Tibial artery (tissue), 4 donors: ENCODE results near the gene SUSD2.
"Not testable (repeated sequence)": the region's sequence is repeated elsewhere in the genome, so short reads cannot be mapped to it uniquely, and the experiment has no call there.

ENCODE experiments used
- DNase-seq, 2 donors: peaks; one replicate each; pipeline ENCODE4 v3.0.0-alpha.2; 2019
- H3K27ac ChIP-seq, 2 donors: fragments of 200-600 bp; sonication (generic) in 1 of 2; 1 replicate in 1 of 2; 2 replicates in 1 of 2; pipeline ENCODE4 v1.5.1; 2018 to 2019; ENCODE audit warnings: mild to moderate bottlenecking in 1 of 2
- H3K27me3 ChIP-seq, 2 donors: fragments of 200-600 bp; sonication (generic) in 1 of 2; one replicate each; pipeline versions ENCODE4 v1.5.1 to v1.6.0; 2016 to 2019
- H3K36me3 ChIP-seq, 3 donors: fragments of 200-600 bp; sonication (generic) in 2 of 3; one replicate each; pipeline ENCODE4 v1.5.1; 2016 to 2019; ENCODE audit warnings: mild to moderate bottlenecking in 2 of 3
- H3K4me1 ChIP-seq, 4 donors: fragments of 200-600 bp; sonication (generic) in 2 of 4; 1 replicate in 3 of 4; 2 replicates in 1 of 4; pipeline ENCODE4 v1.5.1; 2016 to 2019
- H3K4me3 ChIP-seq, 2 donors: fragments of 200-600 bp; sonication (generic) in 1 of 2; 1 replicate in 1 of 2; 2 replicates in 1 of 2; pipeline ENCODE4 v1.5.1; 2018 to 2019; ENCODE audit warnings: mild to moderate bottlenecking in 2 of 2
- H3K9me3 ChIP-seq, 3 donors: fragments of 200-600 bp; sonication (generic) in 1 of 3; one replicate each; pipeline ENCODE4 v1.5.1; 2016 to 2019
- intact Hi-C: fragments of 100-400 bp; cut with DNase I; formaldehyde crosslinking; loops from one replicate; pipeline ENCODE4 v1.15.0; 2023; ENCODE audit warnings: low total_unique reads
- TF ChIP-seq, protein P1 (sequence below), 2 experiments: fragments of 200-600 bp in 1 of 2; fragments of 450-650 bp in 1 of 2; IDR thresholded peaks; one replicate each; pipeline ENCODE4 v1.5.1; 2017 to 2019; ENCODE audit warnings: antibody characterized with exemption in 2 of 2, mild to moderate bottlenecking in 1 of 2, moderate library complexity in 1 of 2

Gene SUSD2

DNA sequence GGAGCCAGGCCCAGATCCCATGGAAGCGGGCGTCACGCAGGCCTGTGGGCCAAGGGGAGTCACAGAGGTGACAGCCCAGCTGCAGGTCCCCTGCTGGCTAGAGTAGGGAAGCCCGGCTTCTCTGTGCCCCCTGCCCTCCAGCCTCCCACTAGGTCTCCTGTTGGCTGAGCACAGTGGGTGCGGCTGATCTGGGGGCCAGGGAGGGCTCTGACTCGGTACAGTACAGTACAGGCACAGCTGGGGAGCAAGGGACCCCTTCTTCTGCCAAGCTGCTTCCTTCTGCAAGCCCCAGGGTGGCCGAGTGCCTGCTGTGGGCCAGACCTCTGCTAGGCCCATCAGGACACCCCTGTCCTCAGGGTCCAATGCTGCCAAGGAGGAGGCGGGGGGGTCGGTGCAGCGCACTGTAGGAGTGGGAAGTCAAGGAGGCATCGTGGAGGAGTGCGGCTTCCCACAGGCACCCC, 10.1 kb downstream of the SUSD2 start:
- TF ChIP-seq, protein P1, sequence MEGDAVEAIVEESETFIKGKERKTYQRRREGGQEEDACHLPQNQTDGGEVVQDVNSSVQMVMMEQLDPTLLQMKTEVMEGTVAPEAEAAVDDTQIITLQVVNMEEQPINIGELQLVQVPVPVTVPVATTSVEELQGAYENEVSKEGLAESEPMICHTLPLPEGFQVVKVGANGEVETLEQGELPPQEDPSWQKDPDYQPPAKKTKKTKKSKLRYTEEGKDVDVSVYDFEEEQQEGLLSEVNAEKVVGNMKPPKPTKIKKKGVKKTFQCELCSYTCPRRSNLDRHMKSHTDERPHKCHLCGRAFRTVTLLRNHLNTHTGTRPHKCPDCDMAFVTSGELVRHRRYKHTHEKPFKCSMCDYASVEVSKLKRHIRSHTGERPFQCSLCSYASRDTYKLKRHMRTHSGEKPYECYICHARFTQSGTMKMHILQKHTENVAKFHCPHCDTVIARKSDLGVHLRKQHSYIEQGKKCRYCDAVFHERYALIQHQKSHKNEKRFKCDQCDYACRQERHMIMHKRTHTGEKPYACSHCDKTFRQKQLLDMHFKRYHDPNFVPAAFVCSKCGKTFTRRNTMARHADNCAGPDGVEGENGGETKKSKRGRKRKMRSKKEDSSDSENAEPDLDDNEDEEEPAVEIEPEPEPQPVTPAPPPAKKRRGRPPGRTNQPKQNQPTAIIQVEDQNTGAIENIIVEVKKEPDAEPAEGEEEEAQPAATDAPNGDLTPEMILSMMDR (IDR thresholded peaks at IDR 0.05) = no peak
- intact Hi-C loops = no loop called here
- no peak for DNase-seq
- no peaks in the 10 kb centered on the region for H3K9me3 ChIP-seq
- H3K27ac ChIP-seq = peak overlapping the region; percentile 52 to 62
- peaks cover 9 to 25% (median 23%) of the 10 kb centered on the region in 3 donors for H3K36me3 ChIP-seq
- no peaks in the 10 kb centered on the region for H3K27me3 ChIP-seq
- peaks cover 0 to 35% (median 23%) of the 10 kb centered on the region in 4 donors for H3K4me1 ChIP-seq
- no peak overlapping the region for H3K4me3 ChIP-seq

DNA sequence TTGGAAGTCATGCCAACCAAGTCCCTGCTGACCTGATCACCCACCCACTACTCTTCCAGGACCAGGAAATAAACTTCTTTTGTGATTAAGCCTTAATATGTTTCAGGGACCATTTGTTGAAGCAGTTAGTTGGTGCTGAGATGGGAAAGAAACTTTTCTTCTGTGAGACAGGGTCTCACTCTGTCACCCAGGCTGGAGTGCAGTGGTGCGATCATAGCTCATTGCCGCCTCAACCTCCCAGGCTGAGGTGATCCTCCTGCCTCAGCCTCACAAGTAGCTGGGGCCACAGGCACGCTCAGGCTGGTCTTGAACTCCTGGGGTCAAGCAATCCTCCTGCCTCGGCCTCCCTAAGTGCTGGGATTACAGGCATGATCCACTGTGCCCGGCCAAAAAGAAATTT, 10.6 kb downstream of the SUSD2 start:
- intact Hi-C loops = no loop called here
- TF ChIP-seq, protein P1 (IDR thresholded peaks at IDR 0.05) = no peak
- no peak for DNase-seq

DNA sequence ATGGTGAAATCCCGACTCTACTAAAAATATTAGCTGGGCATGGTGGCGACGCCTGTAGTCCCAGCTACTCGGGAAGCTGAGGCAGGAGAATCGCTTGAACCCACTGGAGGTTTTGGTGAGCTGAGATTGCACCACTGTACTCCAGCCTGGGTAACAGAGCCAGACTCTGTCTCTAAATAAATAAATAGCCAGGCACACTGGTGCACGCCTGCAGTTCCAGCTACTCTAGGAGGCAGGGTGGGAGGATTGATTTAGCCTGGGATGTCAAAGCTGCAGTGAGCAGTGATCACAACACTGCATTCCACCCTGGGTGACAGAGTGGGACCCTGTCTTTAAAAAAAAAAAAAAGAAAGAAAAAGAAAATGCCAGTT, 17.4 kb downstream of the SUSD2 start:
- peak overlapping the region; percentile 38 to 59 for H3K27ac ChIP-seq
- no peaks in the 10 kb centered on the region for H3K27me3 ChIP-seq
- no peaks in the 10 kb centered on the region for H3K36me3 ChIP-seq
- H3K9me3 ChIP-seq = no peaks in the 10 kb centered on the region
- TF ChIP-seq, protein P1 (IDR thresholded peaks at IDR 0.05) = no peak
- H3K4me1 ChIP-seq = peaks cover 0 to 30% (median 12%) of the 10 kb centered on the region in 4 donors
- H3K4me3 ChIP-seq = no peak overlapping the region
- intact Hi-C loops = no loop called here
- DNase-seq = no peak

More for the DNA sequence above, 10.6 kb downstream of the SUSD2 start:
- H3K27ac ChIP-seq = no peak overlapping the region
- no peaks in the 10 kb centered on the region for H3K9me3 ChIP-seq
- peaks cover 0 to 35% (median 23%) of the 10 kb centered on the region in 4 donors for H3K4me1 ChIP-seq
- no peaks in the 10 kb centered on the region for H3K27me3 ChIP-seq
- peaks cover 4 to 21% (median 20%) of the 10 kb centered on the region in 3 donors for H3K36me3 ChIP-seq
- no peak overlapping the region for H3K4me3 ChIP-seq

DNA sequence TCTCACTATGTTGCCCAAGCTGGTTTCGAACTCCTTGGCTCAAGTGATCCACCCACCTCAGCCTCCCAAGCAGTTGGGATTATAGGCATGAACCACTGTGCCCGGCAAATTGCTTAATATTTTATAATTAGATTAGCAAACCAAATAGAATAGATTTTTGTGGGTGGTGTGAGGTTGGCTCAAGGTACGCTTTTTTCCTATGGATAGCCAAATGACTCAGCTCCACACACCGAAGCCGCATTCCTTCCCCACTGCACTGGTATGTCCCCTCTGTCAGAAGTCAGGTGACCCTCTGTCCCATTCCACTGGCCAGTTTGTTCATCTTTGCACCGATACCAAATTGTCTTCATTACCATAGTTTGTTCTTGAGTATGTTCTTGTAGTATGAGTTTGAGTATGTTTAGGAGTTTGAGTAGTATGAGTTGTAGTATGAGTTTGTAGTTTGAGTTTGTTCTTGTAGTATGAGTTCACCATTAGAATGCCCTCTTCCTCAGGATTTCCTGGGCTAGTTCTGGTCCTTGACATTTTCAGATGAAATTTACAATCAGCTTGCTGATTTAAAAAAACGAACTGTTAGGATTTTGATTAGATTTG, 19.4 kb downstream of the SUSD2 start:
- Histone ChIP-seq H3K36me3 (no peaks in the 10 kb centered on the region), H3K27ac (no peak overlapping the region), H3K4me3 (no peak overlapping the region), H3K9me3 (no peaks in the 10 kb centered on the region), H3K4me1 (peaks cover 0 to 34% (median 12%) of the 10 kb centered on the region in 4 donors), H3K27me3 (no peaks in the 10 kb centered on the region)
- intact Hi-C loops = no loop called here
- TF ChIP-seq, protein P1 (IDR thresholded peaks at IDR 0.05) = no peak
- DNase-seq = no peak

DNA sequence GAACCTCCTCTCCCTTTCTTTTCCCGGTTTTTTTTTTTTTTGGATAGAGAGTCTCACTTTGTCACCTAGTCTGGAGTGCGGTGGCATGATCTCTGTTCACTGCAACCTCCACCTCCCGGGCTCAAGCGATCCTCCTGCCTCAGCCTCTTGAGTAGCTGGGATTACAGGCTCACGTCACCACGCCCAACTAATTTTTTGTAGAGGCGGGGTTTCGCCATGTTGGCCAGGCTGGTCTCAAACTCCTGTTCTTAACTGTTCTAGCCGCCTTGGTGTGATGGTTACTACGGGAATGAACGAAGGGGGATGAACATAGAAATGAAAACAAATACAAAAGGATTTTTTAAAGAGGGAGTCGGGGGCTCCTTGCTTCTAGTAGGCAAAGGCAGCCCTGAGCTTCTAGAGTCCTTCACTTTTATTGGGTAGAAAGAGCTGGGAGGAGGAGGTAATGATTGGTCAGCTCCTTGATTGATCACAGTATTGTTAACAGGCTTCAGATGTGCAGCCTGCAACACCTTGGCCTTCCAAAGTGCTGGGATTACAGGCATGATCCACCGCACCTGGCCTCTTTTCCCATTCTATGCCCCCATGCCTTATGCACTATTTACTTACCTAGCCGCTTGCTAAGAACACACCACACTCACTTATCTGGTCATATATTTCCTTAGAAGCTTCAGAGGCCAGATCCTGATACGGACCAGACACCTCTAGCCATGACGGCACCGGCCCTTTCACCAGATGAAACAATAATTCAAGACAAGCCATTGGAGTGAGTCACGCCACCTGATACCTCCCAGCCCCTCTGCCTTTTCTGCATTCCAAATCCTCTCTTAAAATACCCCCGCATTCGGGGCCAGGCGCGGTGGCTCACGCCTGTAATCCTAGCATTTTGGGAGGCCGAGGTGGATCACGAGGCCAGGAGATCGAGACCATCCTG, 20.7 kb downstream of the SUSD2 start:
- Histone ChIP-seq H3K4me1 (peaks cover 3 to 46% (median 19%) of the 10 kb centered on the region in 4 donors), H3K27me3 (no peaks in the 10 kb centered on the region), H3K27ac (no peak overlapping the region), H3K9me3 (no peaks in the 10 kb centered on the region), H3K4me3 (no peak overlapping the region), H3K36me3 (no peaks in the 10 kb centered on the region)
- DNase-seq = no peak
- TF ChIP-seq, protein P1 (IDR thresholded peaks at IDR 0.05) = no peak
- intact Hi-C loops = no loop called here

DNA sequence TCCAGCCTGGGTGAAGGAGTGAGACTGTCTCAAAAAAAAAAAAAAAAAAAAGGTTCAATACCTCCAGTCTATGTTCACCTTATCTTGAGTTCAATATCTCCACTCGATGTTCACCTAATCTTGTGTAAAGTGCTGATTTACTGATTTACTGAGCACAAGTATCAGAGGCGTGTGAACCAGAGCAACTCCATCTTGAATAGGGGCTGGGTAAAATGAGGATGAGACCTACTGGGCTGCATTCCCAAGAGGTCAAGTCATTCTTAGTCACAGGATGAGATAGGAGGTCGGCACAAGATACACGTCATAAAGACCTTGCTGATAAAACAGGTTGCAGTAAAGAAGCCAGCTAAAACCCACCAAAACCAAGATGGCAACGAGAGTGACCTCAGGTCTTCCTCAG, 22.6 kb downstream of the SUSD2 start:
- intact Hi-C loops, H3K27me3 ChIP-seq, H3K36me3 ChIP-seq, H3K9me3 ChIP-seq, DNase-seq, H3K4me3 ChIP-seq, H3K27ac ChIP-seq: not testable (repeated sequence)
- H3K4me1 ChIP-seq = peaks cover 3 to 52% (median 25%) of the 10 kb centered on the region in 4 donors
